A549 (cell line): ENCODE data around the gene EFCAB5.
A peak's percentile ranks its signal among the peaks of the same experiment; 100 is the strongest.

Experiments used
- EP300 ChIP-seq, 2 experiments: fragments of >200 bp; sonication (Bioruptor Twin); formaldehyde crosslinking; IDR thresholded peaks; 2 replicates in 1 of 2; 3 replicates in 1 of 2; pipeline ENCODE4 v1.6.1; 2016 to 2017
- HOXA7 ChIP-seq: fragments of 250-450 bp; sonication (Bioruptor Pico); IDR thresholded peaks from 2 replicates; pipeline ENCODE4 v1.5.0; 2020; ENCODE audit warnings: mild to moderate bottlenecking, moderate library complexity
- POLR2A ChIP-seq: IDR thresholded peaks from 2 replicates; pipeline ENCODE4 v1.6.1; 2012; ENCODE audit warnings: mild to moderate bottlenecking, low read length
- POLR2AphosphoS2 ChIP-seq: conservative IDR thresholded peaks from 2 replicates; pipeline ENCODE4 v1.6.1; 2012; ENCODE audit warnings: low read length, improper control_type of control experiment, inconsistent platforms
- RCOR1 ChIP-seq: fragments of 150-350 bp; IDR thresholded peaks from 2 replicates; pipeline ENCODE4 v1.6.1; 2014; ENCODE audit warnings: antibody characterized with exemption, low read length, low read depth
- SMC3 ChIP-seq: fragments of >200 bp; sonication (Bioruptor Twin); formaldehyde crosslinking; IDR thresholded peaks from 3 replicates; pipeline ENCODE4 v1.6.1; 2018; ENCODE audit warnings: inconsistent platforms
- TF ChIP-seq, protein P1 (sequence below): fragments of >200 bp; sonication (Bioruptor Twin); formaldehyde crosslinking; IDR thresholded peaks from 3 replicates; pipeline ENCODE4 v1.5.1; 2016
- TF ChIP-seq, protein P2 (sequence below): fragments of 250-450 bp; sonication (Bioruptor Pico); IDR thresholded peaks from 2 replicates; pipeline ENCODE4 v1.5.0; 2020; ENCODE audit warnings: low read depth, mild to moderate bottlenecking, moderate library complexity

DNA sequence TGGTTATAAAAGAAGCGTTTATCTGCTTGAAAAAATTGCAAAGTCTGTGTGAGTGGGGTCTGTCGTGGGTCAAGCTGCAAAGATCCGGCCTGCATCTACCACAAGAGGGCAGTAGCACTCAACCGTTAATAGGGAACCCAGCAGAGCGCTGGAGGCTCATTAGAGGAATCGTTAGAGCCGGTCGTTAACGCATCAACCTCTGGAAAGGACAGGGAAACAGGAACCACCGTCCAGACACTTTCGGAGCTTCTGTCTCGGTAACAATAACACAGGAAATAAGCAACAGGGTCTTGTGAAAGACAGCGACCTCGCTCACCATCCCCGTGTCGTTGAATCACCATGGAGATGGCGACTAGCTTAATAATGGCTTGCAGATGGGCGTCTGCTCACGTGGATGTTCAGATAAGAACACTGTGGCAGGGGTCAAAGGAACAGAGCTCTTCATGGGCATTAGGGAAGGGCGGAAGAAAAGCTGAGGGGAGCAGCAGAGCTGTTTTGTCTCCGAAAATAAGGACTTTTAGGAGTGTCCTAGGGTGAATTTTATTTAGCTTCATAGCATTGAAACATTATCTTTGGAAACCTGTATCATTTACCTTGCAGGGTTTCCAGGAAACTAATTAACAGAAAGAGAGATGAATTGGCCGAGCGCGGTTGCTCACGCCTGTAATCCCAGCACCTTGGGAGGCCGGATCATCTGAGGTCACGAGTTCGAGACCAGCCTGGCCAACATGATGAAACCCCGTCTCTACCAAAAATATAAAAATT lies 163.3 kb downstream of the EFCAB5 start:
- TF ChIP-seq, protein P1, sequence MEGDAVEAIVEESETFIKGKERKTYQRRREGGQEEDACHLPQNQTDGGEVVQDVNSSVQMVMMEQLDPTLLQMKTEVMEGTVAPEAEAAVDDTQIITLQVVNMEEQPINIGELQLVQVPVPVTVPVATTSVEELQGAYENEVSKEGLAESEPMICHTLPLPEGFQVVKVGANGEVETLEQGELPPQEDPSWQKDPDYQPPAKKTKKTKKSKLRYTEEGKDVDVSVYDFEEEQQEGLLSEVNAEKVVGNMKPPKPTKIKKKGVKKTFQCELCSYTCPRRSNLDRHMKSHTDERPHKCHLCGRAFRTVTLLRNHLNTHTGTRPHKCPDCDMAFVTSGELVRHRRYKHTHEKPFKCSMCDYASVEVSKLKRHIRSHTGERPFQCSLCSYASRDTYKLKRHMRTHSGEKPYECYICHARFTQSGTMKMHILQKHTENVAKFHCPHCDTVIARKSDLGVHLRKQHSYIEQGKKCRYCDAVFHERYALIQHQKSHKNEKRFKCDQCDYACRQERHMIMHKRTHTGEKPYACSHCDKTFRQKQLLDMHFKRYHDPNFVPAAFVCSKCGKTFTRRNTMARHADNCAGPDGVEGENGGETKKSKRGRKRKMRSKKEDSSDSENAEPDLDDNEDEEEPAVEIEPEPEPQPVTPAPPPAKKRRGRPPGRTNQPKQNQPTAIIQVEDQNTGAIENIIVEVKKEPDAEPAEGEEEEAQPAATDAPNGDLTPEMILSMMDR = peak; percentile 99
- TF ChIP-seq POLR2A (no peak), RCOR1 (no peak), HOXA7 (CRISPR knock-in tag) (no peak), POLR2AphosphoS2 (no peak), SMC3 (peak; percentile 88), EP300 (IDR thresholded peaks at IDR 0.05) (no peak)
- TF ChIP-seq, protein P2, sequence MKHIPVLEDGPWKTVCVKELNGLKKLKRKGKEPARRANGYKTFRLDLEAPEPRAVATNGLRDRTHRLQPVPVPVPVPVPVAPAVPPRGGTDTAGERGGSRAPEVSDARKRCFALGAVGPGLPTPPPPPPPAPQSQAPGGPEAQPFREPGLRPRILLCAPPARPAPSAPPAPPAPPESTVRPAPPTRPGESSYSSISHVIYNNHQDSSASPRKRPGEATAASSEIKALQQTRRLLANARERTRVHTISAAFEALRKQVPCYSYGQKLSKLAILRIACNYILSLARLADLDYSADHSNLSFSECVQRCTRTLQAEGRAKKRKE (CRISPR knock-in tag) = no peak
